ENCODE measurements around the gene ANKS1A. TPM values are rescaled to one million over a fixed set of nuclear protein-coding genes. Genes with fewer than 3 reads are reported as not detected.
"Not testable (repeated sequence)": the region's sequence is repeated elsewhere in the genome, so short reads cannot be mapped to it uniquely, and the experiment has no call there.

The ANKS1A gene
- total RNA-seq, 1 donor from 2014 or later = 17.3 TPM

- not testable (repeated sequence) for DNase-seq
Measured at GRCh38 chr6:35107761-35108160, 218.7 kb downstream of the ANKS1A start.

- DNase-seq = no peak
Measured at GRCh38 chr6:35108309-35108885, 219.3 kb downstream of the ANKS1A start.

- no peak for DNase-seq
Measured at GRCh38 chr6:35120746-35121145, 231.7 kb downstream of the ANKS1A start.

- DNase-seq = no peak
Measured at GRCh38 chr6:35124356-35124755, 235.3 kb downstream of the ANKS1A start.

- peak; percentile 4 for DNase-seq
Measured at GRCh38 chr6:35128042-35128441, 239.0 kb downstream of the ANKS1A start.

- no peak for DNase-seq
Measured at GRCh38 chr6:35128496-35128895, 239.4 kb downstream of the ANKS1A start.

GRCh38 chr6:35136185-35136584, 247.1 kb downstream of the ANKS1A start:
- no peak for DNase-seq

- DNase-seq = not testable (repeated sequence)
Measured at GRCh38 chr6:35138191-35138590, 249.1 kb downstream of the ANKS1A start.

- DNase-seq = no peak
Measured at GRCh38 chr6:35139470-35139869, 250.4 kb downstream of the ANKS1A start.

- peak; percentile 69 for DNase-seq
Measured at GRCh38 chr6:35139924-35140638, 251.0 kb downstream of the ANKS1A start.

GRCh38 chr6:35140639-35141006, 251.6 kb downstream of the ANKS1A start:
- DNase-seq = no peak

Small RNAs within 50 kb of the gene (small RNA-seq; reads per million reads assigned to genes)
- gene AL138721.1 (ENCODE audit: low replicate concordance) = not detected

Other genes with a start within 250 kb of the ANKS1A start
- 33.3 TPM for gene ILRUN, start 192.5 kb upstream of the ANKS1A start, total RNA-seq
- gene SNRPC, start 131.8 kb upstream of the ANKS1A start, total RNA-seq = 26.2 TPM
- gene BLTP3A, start 97.2 kb upstream of the ANKS1A start, total RNA-seq = 8.1 TPM
- 22.2 TPM for gene TAF11, start 1.2 kb upstream of the ANKS1A start, total RNA-seq